T-cell (primary cell): Measurements from ENCODE around the gene SIRT7. TPM values are rescaled to one million over a fixed set of nuclear protein-coding genes. Genes with fewer than 3 reads are reported as not detected.

Experiments
- ATAC-seq, 4 experiments: fragments of 200-7000 bp in 3 of 4; fragments of 150-1000 bp in 1 of 4; cut with Tn5 transposase; replicated peaks in 1 of 4; 1 replicate in 3 of 4; 2 replicates in 1 of 4; pipeline ENCODE4 v1.10.0; 2021; ENCODE audit warnings: moderate library complexity in 3 of 4, mild to moderate bottlenecking in 2 of 4, moderate number of reproducible peaks in 1 of 4
- CTCF ChIA-PET, 2 donors: fragments of 300-600 bp; sonication (Branson Sonifier 250); formaldehyde crosslinking; loops; one replicate each; lab custom pipeline; 2022; ENCODE audit warnings: antibody characterized with exemption in 2 of 2; lab: Charles Lee
- POLR2A ChIA-PET, 2 donors: fragments of 300-600 bp; sonication (Branson Sonifier 250); formaldehyde crosslinking; loops; one replicate each; lab custom pipeline; 2022; ENCODE audit warnings: antibody characterized with exemption in 2 of 2; lab: Charles Lee
- DNase-seq, 35 experiments: peaks; one replicate each; pipeline versions ENCODE4 v3.0.0 to v3.0.0-alpha.2; 2013 to 2023
- H3K27ac ChIP-seq: one replicate; pipeline ENCODE4 v1.5.1; 2013; ENCODE audit warnings: low read length
- H3K27me3 ChIP-seq, 2 experiments: replicated peaks in 1 of 2; 1 replicate in 1 of 2; 2 replicates in 1 of 2; pipeline versions ENCODE4 v1.6.1 to v1.7.0; 2013; ENCODE audit warnings: low read length in 1 of 2, mixed read lengths in 1 of 2; ENCODE audit not compliant: control insufficient read depth in 2 of 2, insufficient read depth in 2 of 2; ENCODE audit errors: extremely low read depth in 1 of 2
- H3K36me3 ChIP-seq, 2 donors: 1 replicate in 1 of 2; 2 replicates in 1 of 2; pipeline versions ENCODE4 v1.6.1 to v1.7.0; 2013; ENCODE audit warnings: low read length in 1 of 2; ENCODE audit not compliant: control insufficient read depth in 2 of 2, insufficient read depth in 1 of 2; ENCODE audit errors: extremely low read depth in 1 of 2
- H3K4me1 ChIP-seq, 2 experiments: 1 replicate in 1 of 2; 2 replicates in 1 of 2; pipeline versions ENCODE4 v1.6.1 to v1.7.0; 2013; ENCODE audit warnings: low read length in 2 of 2, mixed read lengths in 1 of 2; ENCODE audit not compliant: insufficient read depth in 2 of 2, control insufficient read depth in 1 of 2; ENCODE audit errors: extremely low read depth in 1 of 2
- H3K4me3 ChIP-seq, 2 donors: 1 replicate in 1 of 2; 2 replicates in 1 of 2; pipeline versions ENCODE4 v1.5.1 to v1.7.0; 2013; ENCODE audit warnings: mild to moderate bottlenecking in 2 of 2, low read length in 1 of 2, moderate library complexity in 1 of 2; ENCODE audit not compliant: control insufficient read depth in 1 of 2; ENCODE audit errors: extremely low read depth in 1 of 2
- H3K9me3 ChIP-seq: 2 replicates; pipeline ENCODE4 v1.7.0; 2013
- H3K27ac Mint-ChIP-seq, 2 donors: one replicate each; pipeline ENCODE4 v1.8.0; 2020 to 2021; ENCODE audit warnings: mild to moderate bottlenecking in 2 of 2, mixed read lengths in 2 of 2
- H3K27me3 Mint-ChIP-seq, 2 donors: one replicate each; pipeline ENCODE4 v1.8.0; 2021 to 2022; ENCODE audit warnings: mixed read lengths in 2 of 2
- H3K36me3 Mint-ChIP-seq: one replicate; pipeline ENCODE4 v1.8.0; 2021; ENCODE audit warnings: mixed read lengths
- H3K4me1 Mint-ChIP-seq, 3 donors: one replicate each; pipeline ENCODE4 v1.8.0; 2020 to 2022; ENCODE audit warnings: mixed read lengths in 3 of 3, mild to moderate bottlenecking in 1 of 3
- H3K4me3 Mint-ChIP-seq, 3 donors: one replicate each; pipeline ENCODE4 v1.8.0; 2020 to 2022; ENCODE audit warnings: mild to moderate bottlenecking in 3 of 3, mixed read lengths in 3 of 3, moderate library complexity in 3 of 3
- H3K9me3 Mint-ChIP-seq, 3 donors: one replicate each; pipeline ENCODE4 v1.8.0; 2020 to 2022; ENCODE audit warnings: mixed read lengths in 3 of 3
- WGBS: methylation state at CpG from one replicate; pipeline ENCODE4 v1.1.5; 2013; ENCODE audit warnings: missing lambda C conversion rate; ENCODE audit not compliant: insufficient coverage; 5-methylcytosine and 5-hydroxymethylcytosine counted together
- total RNA-seq, 35 experiments: library from RNA in 6 of 35; stranded (reverse) in 6 of 35; fragments of 120-200 nt in 1 of 35; gene quantifications; one replicate each; pipeline versions ENCODE4 v1.2.1 to v1.2.4 and lab custom pipeline; 2013 to 2026

SIRT7 gene
- total RNA-seq, 5 donors from 2014 or later (not counting 1 experiment from before 2014, with no cell fraction given), result 54.3 to 96.2 (median 77.4) TPM

DNA sequence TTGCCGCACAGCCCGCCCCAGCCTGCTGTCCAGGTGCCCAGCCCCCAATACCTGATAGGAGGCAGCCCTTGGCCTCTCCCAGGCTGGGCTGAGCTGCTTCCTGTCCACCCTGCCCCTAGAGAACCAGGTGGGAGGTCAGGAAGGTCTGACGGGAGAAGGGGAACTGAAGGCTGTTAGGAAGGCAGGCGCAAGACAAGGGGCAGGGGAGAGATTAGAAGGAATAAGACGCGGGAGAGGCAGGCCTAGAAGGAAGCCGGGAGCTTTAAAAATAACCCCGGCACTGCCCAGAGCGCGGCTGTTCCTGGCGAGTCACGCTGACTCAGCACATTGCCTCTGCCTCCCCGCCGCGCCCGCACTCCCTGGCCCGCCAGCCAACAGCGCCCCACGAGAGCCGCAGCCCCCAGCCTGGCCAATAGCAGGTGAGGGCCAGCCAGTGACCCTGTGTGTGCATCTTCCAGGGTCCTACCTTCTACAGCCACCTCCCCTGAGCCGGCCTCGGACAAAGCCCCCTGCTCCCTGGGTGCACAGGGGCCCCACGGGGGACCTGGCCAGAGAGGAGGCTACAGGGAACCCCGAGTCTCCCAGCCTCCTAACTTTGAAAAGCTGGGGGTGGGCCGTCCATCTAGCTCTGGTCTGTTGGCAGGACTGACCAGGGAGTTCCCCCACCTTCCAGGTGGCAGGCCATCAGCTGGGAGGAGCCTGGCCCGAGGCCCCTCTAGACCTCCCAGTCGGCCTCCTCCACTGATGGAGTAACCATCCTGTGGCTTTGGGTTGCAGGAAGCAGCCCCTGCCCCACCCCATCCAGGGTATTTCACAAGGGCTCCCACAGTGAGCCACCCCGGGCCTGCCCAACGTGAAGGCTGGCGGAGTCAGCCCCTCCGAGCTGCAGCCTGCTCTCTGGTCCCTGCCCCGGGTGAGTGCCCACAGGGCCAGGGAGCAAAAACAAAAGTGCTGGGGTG lies 5.6 kb upstream of the SIRT7 start:
- POLR2A ChIA-PET, result no interaction called here
- H3K27ac ChIP-seq, result no peak overlapping the region
- H3K27ac Mint-ChIP-seq, result no peak overlapping the region

DNA sequence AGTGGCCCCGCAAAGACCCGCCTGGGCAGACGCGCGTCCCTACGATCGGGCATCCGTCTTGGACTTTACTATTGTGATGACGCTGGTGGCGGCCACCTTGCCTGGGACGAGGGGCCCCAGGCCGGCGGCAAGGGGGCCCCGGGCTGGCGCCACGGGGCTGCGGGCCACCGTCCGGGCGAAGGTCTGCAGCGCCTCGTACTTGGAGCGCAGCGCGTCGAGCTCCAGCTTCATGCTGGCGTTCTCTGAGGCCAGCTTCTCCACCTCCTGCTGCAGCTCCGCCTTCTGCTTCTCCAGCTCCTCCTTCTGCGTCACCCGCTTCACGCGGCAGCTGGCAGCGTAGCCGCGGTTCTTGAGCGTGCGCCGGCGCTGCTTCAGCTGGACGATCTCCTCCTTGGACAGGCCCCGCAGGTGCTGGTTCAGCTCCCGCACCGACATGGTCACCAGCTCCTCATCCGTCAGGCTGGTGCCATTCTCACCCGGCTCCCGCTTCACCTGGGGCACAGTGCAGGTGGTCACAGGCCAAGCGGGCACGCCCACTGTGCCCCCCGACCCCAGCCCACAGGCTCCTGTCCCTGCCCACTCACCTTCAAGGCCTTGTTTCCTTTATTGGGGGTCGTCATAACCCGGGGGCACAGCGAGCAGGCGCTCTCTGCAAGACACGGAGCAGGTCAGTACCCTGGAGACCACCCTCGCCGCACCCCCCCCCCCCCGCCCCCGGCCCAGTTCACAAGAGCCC lies 4.8 kb upstream of the SIRT7 start:
- ChIA-PET CTCF (no interaction called here), POLR2A (no interaction called here)
- Histone ChIP-seq H3K9me3 (no peaks in the 10 kb centered on the region), H3K36me3 (peaks cover 2 to 5% of the 10 kb centered on the region in 2 donors), H3K27me3 (no peaks in the 10 kb centered on the region), H3K4me1 (peaks cover 28 to 43% of the 10 kb centered on the region in 2 experiments), H3K27ac (no peak overlapping the region), H3K4me3 (no peak overlapping the region)
- DNase-seq (no peak), ATAC-seq (no peak)
- Mint-ChIP-seq H3K36me3 (no peaks in the 10 kb centered on the region), H3K9me3 (no peaks in the 10 kb centered on the region), H3K27ac (no peak overlapping the region), H3K4me3 (no peak overlapping the region), H3K27me3 (no peaks in the 10 kb centered on the region), H3K4me1 (peaks cover 29 to 44% (median 31%) of the 10 kb centered on the region in 3 donors)
- 97% methylated on average over 49 of the region's 58 CpGs for WGBS

More for the DNA sequence above, 5.6 kb upstream of the SIRT7 start:
- no peak for ATAC-seq
- no peaks in the 10 kb centered on the region for H3K9me3 ChIP-seq
- H3K4me1 ChIP-seq, result peaks cover 23 to 43% of the 10 kb centered on the region in 2 experiments
- Mint-ChIP-seq H3K4me1 (peaks cover 22 to 39% (median 25%) of the 10 kb centered on the region in 3 donors), H3K27me3 (peaks cover 0 to under 1% of the 10 kb centered on the region in 2 donors), H3K4me3 (peak overlapping the region in 1 of 3 donors; percentile 39), H3K9me3 (no peaks in the 10 kb centered on the region), H3K36me3 (no peaks in the 10 kb centered on the region)
- H3K27me3 ChIP-seq, result peaks cover 0 to 6% of the 10 kb centered on the region in 2 experiments
- peaks cover 2 to 5% of the 10 kb centered on the region in 2 donors for H3K36me3 ChIP-seq
- peak in 1 of 35 experiments; percentile 44 for DNase-seq
- CTCF ChIA-PET, result no interaction called here
- 79% methylated on average over 26 of the region's 32 CpGs for WGBS
- H3K4me3 ChIP-seq, result peak overlapping the region in 1 of 2 donors; percentile 10

DNA sequence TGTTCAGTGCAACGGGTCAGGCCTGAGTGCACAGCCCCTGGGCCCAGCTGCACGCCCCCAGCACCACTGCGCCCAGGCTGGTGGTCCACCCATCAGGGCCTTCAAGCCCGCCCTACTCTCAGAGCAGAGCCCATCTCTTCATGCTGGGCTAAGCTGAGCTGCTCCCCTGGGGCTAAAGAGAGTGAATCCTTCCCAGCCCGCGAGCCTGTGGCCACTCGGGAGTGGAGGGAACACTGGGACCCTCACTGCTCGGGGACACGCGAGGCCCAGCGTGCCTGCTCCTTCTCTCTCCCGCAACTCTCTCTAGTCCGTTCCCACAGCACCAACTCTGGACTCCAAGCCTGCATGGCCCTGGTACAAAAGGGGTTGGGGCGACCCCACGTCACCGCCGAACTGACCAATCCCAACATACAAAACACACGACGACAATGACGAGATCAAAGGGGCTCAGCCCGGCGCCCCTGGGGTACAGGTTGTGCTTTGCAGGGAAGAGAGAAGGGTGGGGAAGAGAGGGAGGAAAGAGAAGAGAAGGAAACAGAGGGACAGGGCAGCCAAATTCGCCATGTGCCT lies 4.1 kb upstream of the SIRT7 start:
- Mint-ChIP-seq H3K36me3 (no peaks in the 10 kb centered on the region), H3K9me3 (no peaks in the 10 kb centered on the region), H3K27ac (no peak overlapping the region), H3K27me3 (no peaks in the 10 kb centered on the region), H3K4me3 (no peak overlapping the region), H3K4me1 (peaks cover 33 to 48% (median 34%) of the 10 kb centered on the region in 3 donors)
- Histone ChIP-seq H3K4me3 (no peak overlapping the region), H3K27me3 (no peaks in the 10 kb centered on the region), H3K27ac (no peak overlapping the region), H3K4me1 (peaks cover 31 to 47% of the 10 kb centered on the region in 2 experiments), H3K9me3 (no peaks in the 10 kb centered on the region), H3K36me3 (peaks cover 2 to 5% of the 10 kb centered on the region in 2 donors)
- CTCF ChIA-PET, result no interaction called here
- WGBS, result 95% methylated on average over 16 of the region's 23 CpGs
- DNase-seq, result no peak
- ATAC-seq, result no peak
- POLR2A ChIA-PET, result no interaction called here

DNA sequence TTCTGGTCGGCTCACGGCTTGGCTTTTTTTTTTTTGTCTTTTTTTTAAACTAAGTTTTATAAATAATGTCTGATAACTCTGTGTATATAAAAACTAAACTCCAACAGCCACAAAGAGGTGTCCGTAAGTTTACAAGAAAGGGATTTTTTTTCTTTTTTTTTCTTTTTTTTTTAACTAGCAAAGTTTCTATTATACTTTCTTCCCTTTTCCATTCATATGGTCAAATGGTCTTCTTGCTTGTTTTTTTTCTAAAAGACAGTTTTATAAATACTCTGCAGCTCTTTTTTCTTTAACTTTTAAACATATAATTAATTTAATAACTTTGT lies 3.5 kb upstream of the SIRT7 start:
- H3K4me3 Mint-ChIP-seq, result no peak overlapping the region
- Histone ChIP-seq H3K4me3 (no peak overlapping the region), H3K27me3 (no peaks in the 10 kb centered on the region), H3K36me3 (peaks cover 2 to 5% of the 10 kb centered on the region in 2 donors), H3K27ac (no peak overlapping the region), H3K4me1 (peaks cover 35 to 49% of the 10 kb centered on the region in 2 experiments), H3K9me3 (no peaks in the 10 kb centered on the region)
- H3K4me1 Mint-ChIP-seq, result peaks cover 37 to 50% (median 38%) of the 10 kb centered on the region in 3 donors
- ATAC-seq (no peak), DNase-seq (no peak)
- H3K36me3 Mint-ChIP-seq, result no peaks in the 10 kb centered on the region
- no CpG with 5 or more reads among the region's 3 CpGs for WGBS
- ChIA-PET CTCF (no interaction called here), POLR2A (no interaction called here)
- H3K27me3 Mint-ChIP-seq, result no peaks in the 10 kb centered on the region
- H3K27ac Mint-ChIP-seq, result no peak overlapping the region
- no peaks in the 10 kb centered on the region for H3K9me3 Mint-ChIP-seq

DNA sequence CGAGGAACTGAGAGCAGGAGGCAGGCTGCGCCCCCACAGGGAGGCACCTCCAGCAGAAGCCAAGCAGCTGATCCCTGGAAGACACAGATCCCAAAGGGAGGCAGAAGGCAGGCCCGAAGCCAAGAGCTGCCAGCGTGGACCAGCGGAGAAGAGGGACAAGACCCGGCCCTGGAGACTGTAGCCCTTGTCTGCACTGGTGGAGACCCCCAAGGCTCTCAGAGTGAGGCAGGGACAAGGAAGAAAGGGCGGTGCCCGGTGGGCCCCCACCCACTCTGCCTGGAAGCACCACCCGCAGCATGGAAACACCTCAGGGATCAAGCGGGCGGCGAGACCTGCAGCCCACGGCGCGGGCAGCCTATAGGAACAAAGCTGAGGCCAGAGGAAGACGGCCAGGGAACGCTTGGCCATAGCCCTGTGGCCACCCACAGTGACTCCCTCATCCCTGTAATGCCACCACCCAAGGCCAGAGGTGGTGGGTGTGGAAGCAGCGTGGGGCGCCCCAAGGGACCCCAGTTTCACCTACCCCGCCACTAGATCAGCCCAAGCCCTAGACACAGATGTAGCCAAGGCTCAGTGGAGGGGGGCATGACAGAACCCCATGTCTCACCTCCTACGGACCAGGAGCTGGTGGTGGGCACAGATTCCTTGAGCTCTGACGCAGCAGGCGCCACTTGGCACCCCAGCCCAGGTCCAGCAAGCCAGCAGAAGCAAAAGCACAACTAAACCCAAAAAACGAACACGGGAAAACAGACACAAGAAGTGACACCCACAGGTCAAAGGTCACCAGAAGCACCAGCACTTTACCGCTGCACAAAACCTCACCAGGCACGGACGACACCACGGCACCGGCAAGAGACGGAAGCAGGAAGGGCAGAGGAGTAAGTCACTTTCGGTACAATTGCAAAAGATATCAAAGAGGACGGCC lies 2.9 kb upstream of the SIRT7 start:
- Histone ChIP-seq H3K4me3 (no peak overlapping the region), H3K9me3 (no peaks in the 10 kb centered on the region), H3K36me3 (peaks cover 3 to 5% of the 10 kb centered on the region in 2 donors), H3K27ac (no peak overlapping the region), H3K4me1 (peaks cover 30 to 49% of the 10 kb centered on the region in 2 experiments), H3K27me3 (no peaks in the 10 kb centered on the region)
- no peak overlapping the region for H3K27ac Mint-ChIP-seq
- ChIA-PET CTCF (no interaction called here), POLR2A (no interaction called here)
- 88% methylated on average over 25 of the region's 33 CpGs for WGBS
- H3K9me3 Mint-ChIP-seq, result no peaks in the 10 kb centered on the region
- DNase-seq, result no peak
- ATAC-seq, result no peak
- H3K27me3 Mint-ChIP-seq, result no peaks in the 10 kb centered on the region
- H3K4me3 Mint-ChIP-seq, result no peak overlapping the region
- peaks cover 32 to 47% (median 37%) of the 10 kb centered on the region in 3 donors for H3K4me1 Mint-ChIP-seq
- peaks cover 4% of the 10 kb centered on the region for H3K36me3 Mint-ChIP-seq
